ENCODE results near the gene PDIA6.

DNA sequence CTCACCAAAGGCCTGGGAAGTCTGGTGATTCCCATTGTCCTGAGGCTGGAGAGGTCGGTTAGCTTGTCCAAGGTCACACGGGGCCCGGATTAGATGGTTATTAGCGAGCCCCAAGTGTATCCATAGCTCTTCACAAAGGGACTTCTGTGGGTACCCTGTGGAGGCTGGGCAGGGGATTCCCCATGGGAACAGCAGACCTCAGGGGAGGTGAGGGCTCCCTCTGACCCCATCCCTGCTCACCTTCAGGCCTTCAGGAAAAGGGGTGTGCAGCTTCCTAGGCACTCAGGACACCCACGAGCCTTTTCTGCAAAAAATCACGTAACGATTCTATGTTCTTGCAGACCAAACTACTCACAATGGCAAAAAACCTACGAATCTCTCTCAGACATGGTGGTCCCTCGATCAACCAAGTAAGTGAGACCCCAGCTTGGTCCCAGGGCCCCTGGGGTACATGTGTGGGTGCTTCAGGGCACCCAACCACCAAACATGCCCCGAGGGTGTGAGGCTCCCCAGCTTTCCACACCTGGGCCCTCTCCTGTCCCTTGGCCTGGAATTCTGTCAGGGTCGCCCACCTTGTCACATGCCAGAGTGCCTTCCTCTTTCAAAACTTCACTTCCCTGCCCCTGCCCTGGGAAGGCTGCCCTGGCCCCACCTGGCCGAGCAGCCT lies 40.3 kb downstream of the PDIA6 start:
- TF ChIP-seq, protein P1, sequence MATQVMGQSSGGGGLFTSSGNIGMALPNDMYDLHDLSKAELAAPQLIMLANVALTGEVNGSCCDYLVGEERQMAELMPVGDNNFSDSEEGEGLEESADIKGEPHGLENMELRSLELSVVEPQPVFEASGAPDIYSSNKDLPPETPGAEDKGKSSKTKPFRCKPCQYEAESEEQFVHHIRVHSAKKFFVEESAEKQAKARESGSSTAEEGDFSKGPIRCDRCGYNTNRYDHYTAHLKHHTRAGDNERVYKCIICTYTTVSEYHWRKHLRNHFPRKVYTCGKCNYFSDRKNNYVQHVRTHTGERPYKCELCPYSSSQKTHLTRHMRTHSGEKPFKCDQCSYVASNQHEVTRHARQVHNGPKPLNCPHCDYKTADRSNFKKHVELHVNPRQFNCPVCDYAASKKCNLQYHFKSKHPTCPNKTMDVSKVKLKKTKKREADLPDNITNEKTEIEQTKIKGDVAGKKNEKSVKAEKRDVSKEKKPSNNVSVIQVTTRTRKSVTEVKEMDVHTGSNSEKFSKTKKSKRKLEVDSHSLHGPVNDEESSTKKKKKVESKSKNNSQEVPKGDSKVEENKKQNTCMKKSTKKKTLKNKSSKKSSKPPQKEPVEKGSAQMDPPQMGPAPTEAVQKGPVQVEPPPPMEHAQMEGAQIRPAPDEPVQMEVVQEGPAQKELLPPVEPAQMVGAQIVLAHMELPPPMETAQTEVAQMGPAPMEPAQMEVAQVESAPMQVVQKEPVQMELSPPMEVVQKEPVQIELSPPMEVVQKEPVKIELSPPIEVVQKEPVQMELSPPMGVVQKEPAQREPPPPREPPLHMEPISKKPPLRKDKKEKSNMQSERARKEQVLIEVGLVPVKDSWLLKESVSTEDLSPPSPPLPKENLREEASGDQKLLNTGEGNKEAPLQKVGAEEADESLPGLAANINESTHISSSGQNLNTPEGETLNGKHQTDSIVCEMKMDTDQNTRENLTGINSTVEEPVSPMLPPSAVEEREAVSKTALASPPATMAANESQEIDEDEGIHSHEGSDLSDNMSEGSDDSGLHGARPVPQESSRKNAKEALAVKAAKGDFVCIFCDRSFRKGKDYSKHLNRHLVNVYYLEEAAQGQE (IDR thresholded peaks at IDR 0.05) = no peak
- TF ChIP-seq, protein P2, sequence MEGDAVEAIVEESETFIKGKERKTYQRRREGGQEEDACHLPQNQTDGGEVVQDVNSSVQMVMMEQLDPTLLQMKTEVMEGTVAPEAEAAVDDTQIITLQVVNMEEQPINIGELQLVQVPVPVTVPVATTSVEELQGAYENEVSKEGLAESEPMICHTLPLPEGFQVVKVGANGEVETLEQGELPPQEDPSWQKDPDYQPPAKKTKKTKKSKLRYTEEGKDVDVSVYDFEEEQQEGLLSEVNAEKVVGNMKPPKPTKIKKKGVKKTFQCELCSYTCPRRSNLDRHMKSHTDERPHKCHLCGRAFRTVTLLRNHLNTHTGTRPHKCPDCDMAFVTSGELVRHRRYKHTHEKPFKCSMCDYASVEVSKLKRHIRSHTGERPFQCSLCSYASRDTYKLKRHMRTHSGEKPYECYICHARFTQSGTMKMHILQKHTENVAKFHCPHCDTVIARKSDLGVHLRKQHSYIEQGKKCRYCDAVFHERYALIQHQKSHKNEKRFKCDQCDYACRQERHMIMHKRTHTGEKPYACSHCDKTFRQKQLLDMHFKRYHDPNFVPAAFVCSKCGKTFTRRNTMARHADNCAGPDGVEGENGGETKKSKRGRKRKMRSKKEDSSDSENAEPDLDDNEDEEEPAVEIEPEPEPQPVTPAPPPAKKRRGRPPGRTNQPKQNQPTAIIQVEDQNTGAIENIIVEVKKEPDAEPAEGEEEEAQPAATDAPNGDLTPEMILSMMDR (IDR thresholded peaks at IDR 0.05; ENCODE audit: low read depth, low read length, missing input control) = no peak
- TF ChIP-seq TAF1 (conservative IDR thresholded peaks at IDR 0.05) = no peak
- TF ChIP-seq, protein P3, sequence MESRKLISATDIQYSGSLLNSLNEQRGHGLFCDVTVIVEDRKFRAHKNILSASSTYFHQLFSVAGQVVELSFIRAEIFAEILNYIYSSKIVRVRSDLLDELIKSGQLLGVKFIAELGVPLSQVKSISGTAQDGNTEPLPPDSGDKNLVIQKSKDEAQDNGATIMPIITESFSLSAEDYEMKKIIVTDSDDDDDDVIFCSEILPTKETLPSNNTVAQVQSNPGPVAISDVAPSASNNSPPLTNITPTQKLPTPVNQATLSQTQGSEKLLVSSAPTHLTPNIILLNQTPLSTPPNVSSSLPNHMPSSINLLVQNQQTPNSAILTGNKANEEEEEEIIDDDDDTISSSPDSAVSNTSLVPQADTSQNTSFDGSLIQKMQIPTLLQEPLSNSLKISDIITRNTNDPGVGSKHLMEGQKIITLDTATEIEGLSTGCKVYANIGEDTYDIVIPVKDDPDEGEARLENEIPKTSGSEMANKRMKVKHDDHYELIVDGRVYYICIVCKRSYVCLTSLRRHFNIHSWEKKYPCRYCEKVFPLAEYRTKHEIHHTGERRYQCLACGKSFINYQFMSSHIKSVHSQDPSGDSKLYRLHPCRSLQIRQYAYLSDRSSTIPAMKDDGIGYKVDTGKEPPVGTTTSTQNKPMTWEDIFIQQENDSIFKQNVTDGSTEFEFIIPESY (IDR thresholded peaks at IDR 0.05) = no peak
- no peak for TF ChIP-seq YY1 (IDR thresholded peaks at IDR 0.05)
- TF ChIP-seq RAD21 (IDR thresholded peaks at IDR 0.05) = no peak
- no peak for TF ChIP-seq FOXA1 (IDR thresholded peaks at IDR 0.05)
- no peak for TF ChIP-seq GABPA (IDR thresholded peaks at IDR 0.05 in 1 of 2, conservative IDR thresholded peaks at IDR 0.05 in 1 of 2)
- TF ChIP-seq, protein P4, sequence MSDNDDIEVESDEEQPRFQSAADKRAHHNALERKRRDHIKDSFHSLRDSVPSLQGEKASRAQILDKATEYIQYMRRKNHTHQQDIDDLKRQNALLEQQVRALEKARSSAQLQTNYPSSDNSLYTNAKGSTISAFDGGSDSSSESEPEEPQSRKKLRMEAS (IDR thresholded peaks at IDR 0.05) = no peak
- TF ChIP-seq SP1 (IDR thresholded peaks at IDR 0.05) = no peak
- no peak for TF ChIP-seq EGR1 (IDR thresholded peaks at IDR 0.05; ENCODE audit: low read depth in 2 of 2)
- TF ChIP-seq NR2F2 (IDR thresholded peaks at IDR 0.05) = no peak
- no peak for TF ChIP-seq HNF4A (conservative IDR thresholded peaks at IDR 0.05)
